HCT116 (cell line): Measurements from ENCODE around the gene DNASE2B. TPM values are rescaled to one million over a fixed set of nuclear protein-coding genes. Genes with fewer than 3 reads are reported as not detected.

Experiments
- ATAC-seq: fragments of 200-7000 bp; cut with Tn5 transposase; 2 replicates; pipeline ENCODE4 v1.9.1; 2020; ENCODE audit warnings: mild to moderate bottlenecking, moderate library complexity
- BruUV-seq: library from RNA; stranded (reverse); fragments of 400-500 nt; replicated peaks from 2 replicates; lab custom pipeline; 2021; lab: Mats Ljungman, UMichigan
- CTCF ChIA-PET: fragments of 300-600 bp; sonication (Branson Sonifier 250); formaldehyde crosslinking; loops from one replicate; lab custom pipeline; 2021; ENCODE audit warnings: antibody characterized with exemption; lab: Charles Lee
- POLR2A ChIA-PET: fragments of 300-600, 350-600 bp; sonication (Branson Sonifier 250); formaldehyde crosslinking; loops from one replicate; lab custom pipeline; 2021; ENCODE audit warnings: antibody characterized with exemption; lab: Charles Lee
- RAD21 ChIA-PET, 2 experiments: fragments of 300-600 bp; sonication (Branson Sonifier 250); formaldehyde crosslinking; loops; one replicate each; lab custom pipeline; 2023; ENCODE audit warnings: low total read pairs in 2 of 2; ENCODE audit not compliant: uncharacterized antibody in 2 of 2, unreplicated experiment in 2 of 2, low non-redundant PET in 1 of 2; lab: Charles Lee
- DNase-seq: peaks from one replicate; pipeline ENCODE4 v3.0.0-alpha.2; 2010; ENCODE audit warnings: low read depth, low spot score
- H2AFZ ChIP-seq: fragments of 200-600 bp; shearing (Covaris generic), sonication (generic); 2 replicates; pipeline ENCODE4 v1.6.1; 2017; ENCODE audit warnings: low read depth, mixed run types, mixed read lengths, antibody characterized with exemption, low read length; ENCODE audit not compliant: poor library complexity, severe bottlenecking
- H3K27ac ChIP-seq: 2 replicates; pipeline ENCODE4 v1.5.1; 2012; ENCODE audit warnings: low read depth, low read length
- H3K27me3 ChIP-seq: fragments of 200-600 bp; sonication (generic); 2 replicates; pipeline ENCODE4 v1.6.1; 2016; ENCODE audit warnings: mixed run types, low read length, mixed read lengths; ENCODE audit not compliant: insufficient read depth
- H3K36me3 ChIP-seq, 2 experiments: fragments of 200-500 bp in 1 of 2; fragments of 200-600 bp in 1 of 2; sonication (Bioruptor generic) in 1 of 2; sonication (generic) in 1 of 2; 2 replicates each; pipeline versions ENCODE4 v1.5.1 to v1.6.1; 2014 to 2016; ENCODE audit warnings: low read length in 2 of 2, inconsistent platforms in 1 of 2, mixed read lengths in 1 of 2, mixed run types in 1 of 2; ENCODE audit not compliant: insufficient read depth in 2 of 2, control insufficient read depth in 1 of 2
- H3K4me1 ChIP-seq, 2 experiments: fragments of 200-600 bp in 1 of 2; sonication (generic) in 1 of 2; 2 replicates each; pipeline versions ENCODE4 v1.5.1 to v1.6.1; 2012 to 2017; ENCODE audit warnings: low read length in 2 of 2, inconsistent platforms in 1 of 2, mild to moderate bottlenecking in 1 of 2, mixed read lengths in 1 of 2, mixed run types in 1 of 2, moderate library complexity in 1 of 2; ENCODE audit not compliant: insufficient read depth in 2 of 2, control insufficient read depth in 1 of 2
- H3K4me2 ChIP-seq: fragments of 200-600 bp; sonication (generic); 2 replicates; pipeline ENCODE4 v1.6.1; 2017; ENCODE audit warnings: mixed run types, low read length, mixed read lengths
- H3K4me3 ChIP-seq, 2 experiments: fragments of 200-600 bp in 1 of 2; sonication (generic) in 1 of 2; replicated peaks in 1 of 2; 2 replicates each; pipeline ENCODE4 v1.5.1; 2011 to 2016; ENCODE audit warnings: low read length in 2 of 2, control low read depth in 1 of 2, low read depth in 1 of 2, mild to moderate bottlenecking in 1 of 2, mixed read lengths in 1 of 2, mixed run types in 1 of 2
- H3K79me2 ChIP-seq: fragments of 200-600 bp; sonication (generic); 2 replicates; pipeline ENCODE4 v1.6.1; 2017; ENCODE audit warnings: mild to moderate bottlenecking, mixed run types, low read length, moderate library complexity, mixed read lengths; ENCODE audit not compliant: insufficient read depth
- H3K9ac ChIP-seq: fragments of 200-600 bp; sonication (generic); 2 replicates; pipeline ENCODE4 v1.6.1; 2016; ENCODE audit warnings: low read length, mixed read lengths
- H3K9me2 ChIP-seq: fragments of 200-600 bp; sonication (generic), shearing (Covaris generic); 2 replicates; pipeline ENCODE4 v1.6.1; 2017; ENCODE audit warnings: mixed run types, mild to moderate bottlenecking, moderate library complexity; ENCODE audit not compliant: insufficient read depth
- H3K9me3 ChIP-seq, 2 experiments: fragments of 200-500 bp in 1 of 2; fragments of 200-600 bp in 1 of 2; sonication (Bioruptor generic) in 1 of 2; sonication (generic) in 1 of 2; 2 replicates each; pipeline ENCODE4 v1.6.1; 2014 to 2017; ENCODE audit warnings: low read length in 2 of 2, mixed read lengths in 2 of 2, inconsistent platforms in 1 of 2, low read depth in 1 of 2, mild to moderate bottlenecking in 1 of 2, mixed run types in 1 of 2, moderate library complexity in 1 of 2; ENCODE audit not compliant: control insufficient read depth in 1 of 2, insufficient read depth in 1 of 2
- H4K20me1 ChIP-seq: fragments of 200-600 bp; sonication (generic), shearing (Covaris generic); 2 replicates; pipeline ENCODE4 v1.6.1; 2017; ENCODE audit warnings: mixed run types, mild to moderate bottlenecking, moderate library complexity; ENCODE audit not compliant: insufficient read depth
- ELF1 ChIP-seq: IDR thresholded peaks from 2 replicates; pipeline ENCODE4 v1.6.1; 2012; ENCODE audit warnings: low read depth, borderline replicate concordance
- FOSL1 ChIP-seq: IDR thresholded peaks from 2 replicates; pipeline ENCODE4 v1.6.1; 2012; ENCODE audit warnings: low read depth
- JUND ChIP-seq: IDR thresholded peaks from 2 replicates; pipeline ENCODE4 v1.6.1; 2012
- POLR2A ChIP-seq: IDR thresholded peaks from 2 replicates; pipeline ENCODE4 v1.7.0; 2011; ENCODE audit warnings: borderline replicate concordance; ENCODE audit not compliant: insufficient read depth, insufficient read length; ENCODE audit errors: extremely low read depth
- RAD21 ChIP-seq: IDR thresholded peaks from 2 replicates; pipeline ENCODE4 v1.6.1; 2012; ENCODE audit warnings: low read depth, mild to moderate bottlenecking
- SP1 ChIP-seq: IDR thresholded peaks from 2 replicates; pipeline ENCODE4 v1.6.1; 2012; ENCODE audit warnings: low read depth
- SRF ChIP-seq: IDR thresholded peaks from 2 replicates; pipeline ENCODE4 v1.6.1; 2012; ENCODE audit warnings: low read depth
- TCF7L2 ChIP-seq: IDR thresholded peaks from 2 replicates; pipeline ENCODE4 v1.7.0; 2011; ENCODE audit warnings: borderline replicate concordance, inconsistent platforms; ENCODE audit not compliant: insufficient read depth, insufficient read length; ENCODE audit errors: extremely low read depth
- intact Hi-C: fragments of 100-400 bp; cut with micrococcal nuclease; formaldehyde crosslinking; loops from 2 replicates; pipeline ENCODE4 v1.10.0; 2022
- total RNA-seq: library from RNA; stranded (reverse); gene quantifications from one replicate; pipeline ENCODE4 v1.2.1, GENCODE V29; 2021; ENCODE audit not compliant: unreplicated experiment
- TF ChIP-seq, protein P1 (sequence below): IDR thresholded peaks from 2 replicates; pipeline ENCODE4 v1.6.1; 2011; ENCODE audit warnings: mild to moderate bottlenecking, low read length, moderate library complexity; ENCODE audit not compliant: insufficient replicate concordance; ENCODE audit errors: extremely low read depth
- TF ChIP-seq, protein P2 (sequence below): IDR thresholded peaks from 2 replicates; pipeline ENCODE4 v1.6.1; 2012; ENCODE audit warnings: low read depth
- TF ChIP-seq, protein P3 (sequence below): IDR thresholded peaks from 2 replicates; pipeline ENCODE4 v1.6.1; 2012

The DNASE2B gene
- total RNA-seq, 1 experiment from 2014 or later = 0.42 TPM

DNA sequence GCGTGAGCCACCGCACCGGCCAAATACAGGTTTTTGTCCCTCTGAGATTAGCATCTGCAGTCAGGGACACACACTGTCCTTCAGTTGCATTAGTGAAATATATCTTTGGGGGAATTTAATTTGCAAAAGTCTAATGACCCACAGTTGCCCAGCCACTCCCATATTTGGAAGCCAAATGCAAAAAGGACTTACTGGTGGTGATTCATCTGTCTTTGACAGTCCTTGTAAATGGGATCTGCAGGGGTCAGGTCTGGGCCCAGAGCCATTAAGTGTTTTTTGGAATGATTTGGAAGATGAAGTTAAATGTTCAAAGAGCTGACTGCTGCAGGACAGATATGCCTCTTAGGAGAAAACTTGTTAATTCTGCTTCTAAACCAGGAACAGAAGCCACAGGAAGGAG, 44.6 kb upstream of the DNASE2B start:
- H3K9me2 ChIP-seq = no peaks in the 10 kb centered on the region
- H3K36me3 ChIP-seq = no peaks in the 10 kb centered on the region; a peak in 1 of 4 replicates
- intact Hi-C loops = no loop called here
- H3K4me3 ChIP-seq = no peak overlapping the region
- H3K27ac ChIP-seq = peak overlapping the region; percentile 97
- peak overlapping the region; percentile 25 for H3K4me2 ChIP-seq
- POLR2A ChIA-PET = no interaction called here
- TF ChIP-seq JUND (peak; percentile 38), ELF1 (no peak), RAD21 (no peak), TCF7L2 (peak; percentile 68), SP1 (peak; percentile 50; the same call in 1 of the 2 replicates), FOSL1 (peak; percentile 39), POLR2A (peak; percentile 30), SRF (peak; percentile 90)
- TF ChIP-seq, protein P1, sequence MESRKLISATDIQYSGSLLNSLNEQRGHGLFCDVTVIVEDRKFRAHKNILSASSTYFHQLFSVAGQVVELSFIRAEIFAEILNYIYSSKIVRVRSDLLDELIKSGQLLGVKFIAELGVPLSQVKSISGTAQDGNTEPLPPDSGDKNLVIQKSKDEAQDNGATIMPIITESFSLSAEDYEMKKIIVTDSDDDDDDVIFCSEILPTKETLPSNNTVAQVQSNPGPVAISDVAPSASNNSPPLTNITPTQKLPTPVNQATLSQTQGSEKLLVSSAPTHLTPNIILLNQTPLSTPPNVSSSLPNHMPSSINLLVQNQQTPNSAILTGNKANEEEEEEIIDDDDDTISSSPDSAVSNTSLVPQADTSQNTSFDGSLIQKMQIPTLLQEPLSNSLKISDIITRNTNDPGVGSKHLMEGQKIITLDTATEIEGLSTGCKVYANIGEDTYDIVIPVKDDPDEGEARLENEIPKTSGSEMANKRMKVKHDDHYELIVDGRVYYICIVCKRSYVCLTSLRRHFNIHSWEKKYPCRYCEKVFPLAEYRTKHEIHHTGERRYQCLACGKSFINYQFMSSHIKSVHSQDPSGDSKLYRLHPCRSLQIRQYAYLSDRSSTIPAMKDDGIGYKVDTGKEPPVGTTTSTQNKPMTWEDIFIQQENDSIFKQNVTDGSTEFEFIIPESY = no peak
- TF ChIP-seq, protein P2, sequence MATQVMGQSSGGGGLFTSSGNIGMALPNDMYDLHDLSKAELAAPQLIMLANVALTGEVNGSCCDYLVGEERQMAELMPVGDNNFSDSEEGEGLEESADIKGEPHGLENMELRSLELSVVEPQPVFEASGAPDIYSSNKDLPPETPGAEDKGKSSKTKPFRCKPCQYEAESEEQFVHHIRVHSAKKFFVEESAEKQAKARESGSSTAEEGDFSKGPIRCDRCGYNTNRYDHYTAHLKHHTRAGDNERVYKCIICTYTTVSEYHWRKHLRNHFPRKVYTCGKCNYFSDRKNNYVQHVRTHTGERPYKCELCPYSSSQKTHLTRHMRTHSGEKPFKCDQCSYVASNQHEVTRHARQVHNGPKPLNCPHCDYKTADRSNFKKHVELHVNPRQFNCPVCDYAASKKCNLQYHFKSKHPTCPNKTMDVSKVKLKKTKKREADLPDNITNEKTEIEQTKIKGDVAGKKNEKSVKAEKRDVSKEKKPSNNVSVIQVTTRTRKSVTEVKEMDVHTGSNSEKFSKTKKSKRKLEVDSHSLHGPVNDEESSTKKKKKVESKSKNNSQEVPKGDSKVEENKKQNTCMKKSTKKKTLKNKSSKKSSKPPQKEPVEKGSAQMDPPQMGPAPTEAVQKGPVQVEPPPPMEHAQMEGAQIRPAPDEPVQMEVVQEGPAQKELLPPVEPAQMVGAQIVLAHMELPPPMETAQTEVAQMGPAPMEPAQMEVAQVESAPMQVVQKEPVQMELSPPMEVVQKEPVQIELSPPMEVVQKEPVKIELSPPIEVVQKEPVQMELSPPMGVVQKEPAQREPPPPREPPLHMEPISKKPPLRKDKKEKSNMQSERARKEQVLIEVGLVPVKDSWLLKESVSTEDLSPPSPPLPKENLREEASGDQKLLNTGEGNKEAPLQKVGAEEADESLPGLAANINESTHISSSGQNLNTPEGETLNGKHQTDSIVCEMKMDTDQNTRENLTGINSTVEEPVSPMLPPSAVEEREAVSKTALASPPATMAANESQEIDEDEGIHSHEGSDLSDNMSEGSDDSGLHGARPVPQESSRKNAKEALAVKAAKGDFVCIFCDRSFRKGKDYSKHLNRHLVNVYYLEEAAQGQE = no peak
- TF ChIP-seq, protein P3, sequence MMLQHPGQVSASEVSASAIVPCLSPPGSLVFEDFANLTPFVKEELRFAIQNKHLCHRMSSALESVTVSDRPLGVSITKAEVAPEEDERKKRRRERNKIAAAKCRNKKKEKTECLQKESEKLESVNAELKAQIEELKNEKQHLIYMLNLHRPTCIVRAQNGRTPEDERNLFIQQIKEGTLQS = no peak
- peaks cover 60 to 62% of the 10 kb centered on the region in 2 experiments for H3K4me1 ChIP-seq
- no peak overlapping the region for H3K9ac ChIP-seq
- H4K20me1 ChIP-seq = no peaks in the 10 kb centered on the region
- H3K9me3 ChIP-seq = peaks cover 4 to 16% of the 10 kb centered on the region in 2 experiments; a peak in 1 of 4 replicates
- BruUV-seq = no TSS peak
- CTCF ChIA-PET = no interaction called here
- ATAC-seq (peak; percentile 48; the same call in 1 of the 2 replicates), DNase-seq (no peak)
- H3K79me2 ChIP-seq = no peaks in the 10 kb centered on the region
- RAD21 ChIA-PET = no interaction called here
- H3K27me3 ChIP-seq = no peaks in the 10 kb centered on the region
- H2AFZ ChIP-seq = no peak overlapping the region
